Astrocyte of the cerebellum (primary cell): ENCODE measurements around the gene RASA3.

Experiments used
- DNase-seq: peaks from one replicate; pipeline ENCODE4 v3.0.0-alpha.2; 2011; ENCODE audit warnings: low read depth
- H3K4me3 ChIP-seq: 2 replicates; pipeline ENCODE4 v1.5.1; 2011; ENCODE audit warnings: mild to moderate bottlenecking, low read depth, low read length, moderate library complexity
- CTCF ChIP-seq: IDR thresholded peaks from 2 replicates; pipeline ENCODE4 v1.5.1; 2012; ENCODE audit warnings: low read length, low read depth, moderate library complexity, mild to moderate bottlenecking; ENCODE audit errors: missing control alignments
- in situ Hi-C: cut with HindIII; loops from 2 replicates; pipeline ENCODE4 v1.10.0; 2017; ENCODE audit warnings: low sequenced_read_pairs

RASA3 gene

GRCh38 chr13:114049626-114050101, 82.8 kb downstream of the RASA3 start:
- TF ChIP-seq CTCF, result no peak
- DNase-seq, result no peak
- in situ Hi-C loops, result no loop called here
- no peak overlapping the region for H3K4me3 ChIP-seq

GRCh38 chr13:114049026-114049425, 83.4 kb downstream of the RASA3 start:
- no peak overlapping the region for H3K4me3 ChIP-seq
- no peak for TF ChIP-seq CTCF
- no peak for DNase-seq
- in situ Hi-C loops, result no loop called here

GRCh38 chr13:114048443-114048842, 84.0 kb downstream of the RASA3 start:
- DNase-seq, result no peak
- in situ Hi-C loops, result no loop called here
- TF ChIP-seq CTCF, result no peak
- H3K4me3 ChIP-seq, result no peak overlapping the region

GRCh38 chr13:114047358-114047881, 85.0 kb downstream of the RASA3 start:
- in situ Hi-C loops, result no loop called here
- DNase-seq, result no peak
- TF ChIP-seq CTCF, result no peak
- no peak overlapping the region for H3K4me3 ChIP-seq

- in situ Hi-C loops, result no loop called here
- DNase-seq, result no peak
- no peak overlapping the region for H3K4me3 ChIP-seq
- no peak for TF ChIP-seq CTCF
Measured at GRCh38 chr13:114046431-114046975, 85.9 kb downstream of the RASA3 start.

- TF ChIP-seq CTCF, result no peak
- no peak for DNase-seq
- H3K4me3 ChIP-seq, result no peak overlapping the region
- in situ Hi-C loops, result no loop called here
Measured at GRCh38 chr13:114045113-114045735, 87.2 kb downstream of the RASA3 start.
